ENCODE results near the gene PCDHGA10. TPM values are rescaled to one million over a fixed set of nuclear protein-coding genes. Genes with fewer than 3 reads are reported as not detected.
"Not testable (repeated sequence)": the region's sequence is repeated elsewhere in the genome, so short reads cannot be mapped to it uniquely, and the experiment has no call there.

The PCDHGA10 gene
- total and polyA plus RNA-seq, 2 of the 8 experiments (the other 6 are each of a cell fraction or from before 2014, with no cell fraction given) = 2.2 to 6.4 TPM

- H3K4me3 ChIP-seq (ENCODE audit: extremely low read depth in 1 of 4, insufficient read depth in 2 of 4, low read depth in 3 of 4, low read length in 4 of 4) = peak within 1 kb of the TSS; percentile 42 to 69 (median 44); a peak in 7 of 8 replicates
- DNase-seq (ENCODE audit: low read depth in 1 of 2, low spot score in 2 of 2) = peak in 1 of 2 experiments; percentile 82
- peaks cover 3 to 23% (median 9%) of the 10 kb centered on the region in 4 experiments; a peak in 5 of 8 replicates for H3K36me3 ChIP-seq (ENCODE audit: control insufficient read depth in 2 of 4, insufficient read depth in 4 of 4, low read length in 3 of 4)
- H3K79me2 ChIP-seq (ENCODE audit: control insufficient read depth in 1 of 2, insufficient read depth in 2 of 2, low read length in 2 of 2); H3K14ac ChIP-seq (ENCODE audit: insufficient read length); H2BK20ac ChIP-seq (ENCODE audit: low read length); H3K56ac ChIP-seq (replicated peaks; ENCODE audit: insufficient read length, low read depth, low read length); H4K5ac ChIP-seq (ENCODE audit: insufficient read length, low read depth, low read length); H2BK5ac ChIP-seq (ENCODE audit: low read depth, low read length); H4K20me1 ChIP-seq (replicated peaks in 1 of 2; ENCODE audit: control insufficient read depth in 1 of 2, insufficient read depth in 2 of 2, low read length in 2 of 2); H2BK120ac ChIP-seq (replicated peaks; ENCODE audit: low read depth, low read length); H3K27ac ChIP-seq (ENCODE audit: low read depth, low read length); H2BK15ac ChIP-seq (ENCODE audit: low read length); H3K27me3 ChIP-seq (replicated peaks in 1 of 4; ENCODE audit: control insufficient read depth in 3 of 4, extremely low read depth in 1 of 4, insufficient read depth in 3 of 4, low read length in 3 of 4); H3K18ac ChIP-seq (ENCODE audit: extremely low read depth, low read length); H2AK5ac ChIP-seq (ENCODE audit: low read depth, low read length); H3K79me1 ChIP-seq (ENCODE audit: low read depth, low read length); H3K4me1 ChIP-seq (replicated peaks in 1 of 4; ENCODE audit: control insufficient read depth in 3 of 4, insufficient read depth in 4 of 4, low read length in 3 of 4); H2BK12ac ChIP-seq (ENCODE audit: low read depth, low read length); H3K23me2 ChIP-seq (ENCODE audit: low read depth, low read length); H4K91ac ChIP-seq (replicated peaks; ENCODE audit: insufficient read length, low read length); H3K4ac ChIP-seq (replicated peaks; ENCODE audit: insufficient read length, low read depth, low read length); H2AFZ ChIP-seq (ENCODE audit: low read length); H4K8ac ChIP-seq (ENCODE audit: extremely low read depth, insufficient read depth, low read length); H3K23ac ChIP-seq (ENCODE audit: insufficient read length): not testable (repeated sequence)
- FAIRE-seq = peak; percentile 93
- 18% methylated on average over 19 of the region's 40 CpGs; no CpG with 5 or more reads in 1 of the 2 experiments for WGBS, 2 experiments (ENCODE audit: extremely low coverage in 1 of 2, insufficient coverage in 1 of 2, insufficient read length in 1 of 2, insufficient replicate concordance in 2 of 2, low coverage in 1 of 2, low lambda C conversion rate in 2 of 2, missing lambda C conversion rate in 1 of 2)
- peaks cover 45 to 49% of the 10 kb centered on the region in 2 experiments for H3K9me3 ChIP-seq (ENCODE audit: insufficient read depth in 2 of 2, low read depth in 1 of 2, low read length in 1 of 2)
- POLR2A ChIA-PET (ENCODE audit: partially characterized antibody) = interaction anchor here (0.6 to 1.3 kb wide), 4 partner anchors 9 to 299 kb away, joined by 3 to 4 read pairs (median 4); partner anchors contain the start of genes PCDHGB3 and PCDHGB5
- peak; percentile 55 for TF ChIP-seq NRF1 (IDR thresholded peaks at IDR 0.05; ENCODE audit: low read depth, low read length)
- TF ChIP-seq KDM4A (IDR thresholded peaks at IDR 0.05; ENCODE audit: low read depth, low read length, severe bottlenecking) = peak; percentile 51
- TF ChIP-seq RAD21 (IDR thresholded peaks at IDR 0.05 in 1 of 2, conservative IDR thresholded peaks at IDR 0.05 in 1 of 2; ENCODE audit: low read depth in 2 of 2, low read length in 2 of 2) = peak; percentile 59 to 67
- TF ChIP-seq CTCF (IDR thresholded peaks at IDR 0.05; ENCODE audit: control extremely low read depth in 1 of 3, insufficient read depth in 1 of 3, low read depth in 1 of 3, low read length in 3 of 3) = peak; percentile 56 to 66 (median 65)
- 0 out of 2 replicates have a peak, but pooled peaks have one; percentile 29 for TF ChIP-seq PHF8 (conservative IDR thresholded peaks at IDR 0.05; ENCODE audit: low read depth, low read length)
- CTCF ChIA-PET (ENCODE audit: partially characterized antibody) = interaction anchor here (0.6 to 8.7 kb wide), 32 partner anchors 9 to 437 kb away, joined by 3 to 68 read pairs (median 5); partner anchors contain the start of genes PCDHB10, PCDHB14, PCDHB15 and PCDHGA1
- peak within 1 kb of the TSS; percentile 55 to 57 for H3K4me2 ChIP-seq (ENCODE audit: insufficient read depth in 1 of 2, low read depth in 2 of 2, low read length in 2 of 2)
- peak within 1 kb of the TSS in 2 of 4 experiments; percentile 25 to 70; a peak in 1 of 7 replicates for H3K9ac ChIP-seq (replicated peaks in 1 of 4; ENCODE audit: extremely low read depth in 1 of 4, low read depth in 3 of 4, low read length in 3 of 4)
Observed at GRCh38 chr5:141387557-141388311, 25.1 kb upstream of the PCDHGA10 start, which contains the start of gene PCDHGB4. Gene PCDHGB4 (plus strand): TSS chr5:141387698. CDS start chr5:141387885, 187 bp downstream.
